Neural progenitor cell (in vitro differentiated cells): ENCODE measurements around the gene NOG. TPM values are rescaled to one million over a fixed set of nuclear protein-coding genes. Genes with fewer than 3 reads are reported as not detected.
A peak's percentile ranks its signal among the peaks of the same experiment; 100 is the strongest.

ENCODE experiments used
- DNase-seq: peaks from one replicate; pipeline ENCODE4 v3.0.0-alpha.2; 2016; ENCODE audit warnings: low spot score
- H2AFZ ChIP-seq: fragments of 200-600 bp; sonication (generic); replicated peaks from 2 replicates; pipeline ENCODE4 v1.6.1; 2016; ENCODE audit warnings: antibody characterized with exemption
- H3F3A ChIP-seq: fragments of 200-600 bp; sonication (generic); 2 replicates; pipeline ENCODE4 v1.6.1; 2016; ENCODE audit warnings: antibody characterized with exemption, low read depth
- H3K27ac ChIP-seq: fragments of 200-600 bp; sonication (generic); 2 replicates; pipeline ENCODE4 v1.5.1; 2016; ENCODE audit warnings: mild to moderate bottlenecking
- H3K27me3 ChIP-seq: fragments of 200-600 bp; sonication (generic); 2 replicates; pipeline ENCODE4 v1.6.1; 2016; ENCODE audit warnings: mild to moderate bottlenecking, moderate library complexity
- H3K36me3 ChIP-seq: fragments of 200-600 bp; sonication (generic); 2 replicates; pipeline ENCODE4 v1.5.1; 2016
- H3K4me1 ChIP-seq: fragments of 200-600 bp; sonication (generic); 2 replicates; pipeline ENCODE4 v1.6.1; 2016; ENCODE audit warnings: mixed run types
- H3K4me2 ChIP-seq: fragments of 200-600 bp; sonication (generic); 2 replicates; pipeline ENCODE4 v1.6.1; 2016
- H3K4me3 ChIP-seq: fragments of 200-600 bp; sonication (generic); 2 replicates; pipeline ENCODE4 v1.5.1; 2016
- H3K79me2 ChIP-seq: fragments of 200-600 bp; sonication (generic); 2 replicates; pipeline ENCODE4 v1.6.1; 2016; ENCODE audit warnings: low read depth
- H3K9ac ChIP-seq: fragments of 200-600 bp; sonication (generic); 2 replicates; pipeline ENCODE4 v1.6.1; 2016
- H3K9me3 ChIP-seq: fragments of 200-600 bp; sonication (generic); 2 replicates; pipeline ENCODE4 v1.5.1; 2016; ENCODE audit warnings: low read depth
- H4K20me1 ChIP-seq: fragments of 200-600 bp; sonication (generic); 2 replicates; pipeline ENCODE4 v1.6.1; 2016; ENCODE audit warnings: low read depth
- H3K27ac Mint-ChIP-seq: 3 replicates; pipeline ENCODE4 v1.8.0; 2021; ENCODE audit warnings: mixed read lengths
- H3K27me3 Mint-ChIP-seq: 2 replicates; pipeline ENCODE4 v1.8.0; 2022; ENCODE audit warnings: low read depth, mild to moderate bottlenecking, inconsistent platforms, moderate library complexity, mixed read lengths; ENCODE audit not compliant: insufficient read depth
- H3K36me3 Mint-ChIP-seq: 3 replicates; pipeline ENCODE4 v1.8.0; 2021; ENCODE audit warnings: mixed read lengths
- H3K4me1 Mint-ChIP-seq: 3 replicates; pipeline ENCODE4 v1.8.0; 2021; ENCODE audit warnings: mixed read lengths
- H3K4me3 Mint-ChIP-seq: 3 replicates; pipeline ENCODE4 v1.8.0; 2021; ENCODE audit warnings: mild to moderate bottlenecking, moderate library complexity, mixed read lengths
- H3K9me3 Mint-ChIP-seq: 3 replicates; pipeline ENCODE4 v1.8.0; 2020; ENCODE audit warnings: mixed read lengths
- EZH2 ChIP-seq: fragments of 200-600 bp; sonication (generic); IDR thresholded peaks from 2 replicates; pipeline ENCODE4 v1.6.1; 2017; ENCODE audit warnings: antibody characterized with exemption, mild to moderate bottlenecking, moderate library complexity
- EZH2phosphoT487 ChIP-seq: fragments of 200-600 bp; sonication (generic); IDR thresholded peaks from 2 replicates; pipeline ENCODE4 v1.6.1; 2017; ENCODE audit warnings: antibody characterized with exemption
- total RNA-seq: library from RNA; depleted of rRNA; stranded (reverse); fragments of >200 nt; gene quantifications from 2 replicates; pipeline ENCODE4 v1.2.3, GENCODE V29; 2015; ENCODE audit warnings: low replicate concordance
- TF ChIP-seq, protein P1 (sequence below): fragments of 200-600 bp; sonication (generic); IDR thresholded peaks from 2 replicates; pipeline ENCODE4 v1.5.1; 2017; ENCODE audit warnings: antibody characterized with exemption, mild to moderate bottlenecking

NOG gene
- total RNA-seq, 1 donor from 2014 or later: 0.34 TPM

DNA sequence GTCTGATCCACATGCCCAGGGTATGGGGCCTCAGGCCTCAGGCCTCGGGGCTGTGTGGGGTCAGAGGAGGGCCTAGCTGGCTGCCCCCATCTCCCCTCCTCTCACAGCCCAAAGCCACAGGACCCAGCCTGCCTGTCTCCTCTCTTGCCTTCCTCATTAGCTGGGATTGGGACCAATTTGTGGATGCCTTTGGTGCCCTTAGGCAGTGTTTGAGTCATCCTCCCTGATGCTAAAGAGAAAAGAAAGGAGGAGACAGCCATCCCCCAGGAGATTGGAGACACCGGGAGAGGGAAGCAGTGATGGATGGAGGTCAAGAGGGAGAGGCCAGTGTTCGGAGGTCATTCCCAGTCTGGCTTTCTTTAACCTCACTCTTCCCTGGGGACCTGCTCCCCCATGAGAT lies 23.3 kb upstream of the NOG start:
- no peak overlapping the region for H3K4me2 ChIP-seq
- no peaks in the 10 kb centered on the region for H3K79me2 ChIP-seq
- H3K9me3 ChIP-seq: no peaks in the 10 kb centered on the region
- no peak overlapping the region for H3K9ac ChIP-seq
- Mint-ChIP-seq H3K27me3 (peaks cover 2% of the 10 kb centered on the region), H3K27ac (no peak overlapping the region), H3K4me1 (peaks cover 5% of the 10 kb centered on the region), H3K36me3 (no peaks in the 10 kb centered on the region), H3K9me3 (no peaks in the 10 kb centered on the region), H3K4me3 (no peak overlapping the region)
- no peak for DNase-seq
- no peaks in the 10 kb centered on the region for H4K20me1 ChIP-seq
- no peak overlapping the region for H2AFZ ChIP-seq
- peaks cover 5% of the 10 kb centered on the region for H3K4me1 ChIP-seq
- no peaks in the 10 kb centered on the region for H3K27me3 ChIP-seq
- no peaks in the 10 kb centered on the region for H3F3A ChIP-seq
- H3K36me3 ChIP-seq: no peaks in the 10 kb centered on the region
- H3K27ac ChIP-seq: no peak overlapping the region
- no peak overlapping the region for H3K4me3 ChIP-seq
- TF ChIP-seq, protein P1, sequence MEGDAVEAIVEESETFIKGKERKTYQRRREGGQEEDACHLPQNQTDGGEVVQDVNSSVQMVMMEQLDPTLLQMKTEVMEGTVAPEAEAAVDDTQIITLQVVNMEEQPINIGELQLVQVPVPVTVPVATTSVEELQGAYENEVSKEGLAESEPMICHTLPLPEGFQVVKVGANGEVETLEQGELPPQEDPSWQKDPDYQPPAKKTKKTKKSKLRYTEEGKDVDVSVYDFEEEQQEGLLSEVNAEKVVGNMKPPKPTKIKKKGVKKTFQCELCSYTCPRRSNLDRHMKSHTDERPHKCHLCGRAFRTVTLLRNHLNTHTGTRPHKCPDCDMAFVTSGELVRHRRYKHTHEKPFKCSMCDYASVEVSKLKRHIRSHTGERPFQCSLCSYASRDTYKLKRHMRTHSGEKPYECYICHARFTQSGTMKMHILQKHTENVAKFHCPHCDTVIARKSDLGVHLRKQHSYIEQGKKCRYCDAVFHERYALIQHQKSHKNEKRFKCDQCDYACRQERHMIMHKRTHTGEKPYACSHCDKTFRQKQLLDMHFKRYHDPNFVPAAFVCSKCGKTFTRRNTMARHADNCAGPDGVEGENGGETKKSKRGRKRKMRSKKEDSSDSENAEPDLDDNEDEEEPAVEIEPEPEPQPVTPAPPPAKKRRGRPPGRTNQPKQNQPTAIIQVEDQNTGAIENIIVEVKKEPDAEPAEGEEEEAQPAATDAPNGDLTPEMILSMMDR: no peak
- TF ChIP-seq EZH2phosphoT487 (no peak), EZH2 (no peak)

DNA sequence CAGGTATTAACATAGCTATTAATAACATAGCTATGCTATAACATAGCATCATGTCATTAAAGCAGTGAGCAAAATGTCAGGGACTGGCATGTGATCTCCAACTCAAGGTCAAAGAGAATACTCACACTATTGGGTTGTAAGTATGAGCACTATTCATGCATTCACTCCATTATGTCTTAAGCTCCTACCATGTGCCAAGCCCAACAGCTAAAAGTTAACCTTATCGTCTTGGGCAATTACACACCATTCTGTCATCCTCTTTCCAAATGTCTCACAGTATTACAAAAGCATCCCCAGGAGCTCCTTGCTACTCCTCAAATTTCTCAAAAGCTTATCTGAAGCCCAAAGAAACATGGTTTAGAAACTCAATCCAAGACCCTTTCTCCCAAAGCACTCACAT lies 22.0 kb upstream of the NOG start:
- no peaks in the 10 kb centered on the region for H3K9me3 ChIP-seq
- no peaks in the 10 kb centered on the region for H3F3A ChIP-seq
- H2AFZ ChIP-seq: no peak overlapping the region
- no peaks in the 10 kb centered on the region for H3K27me3 ChIP-seq
- H3K27ac Mint-ChIP-seq: no peak overlapping the region
- peaks cover 5% of the 10 kb centered on the region for H3K4me1 Mint-ChIP-seq
- no peaks in the 10 kb centered on the region for H3K36me3 ChIP-seq
- no peak overlapping the region for H3K9ac ChIP-seq
- no peaks in the 10 kb centered on the region for H3K79me2 ChIP-seq
- no peak overlapping the region for H3K4me3 Mint-ChIP-seq
- no peaks in the 10 kb centered on the region for H3K9me3 Mint-ChIP-seq
- no peak overlapping the region for H3K4me2 ChIP-seq
- no peak overlapping the region for H3K4me3 ChIP-seq
- no peak for DNase-seq
- H3K27ac ChIP-seq: no peak overlapping the region
- H3K4me1 ChIP-seq: peaks cover 5% of the 10 kb centered on the region
- peaks cover 2% of the 10 kb centered on the region for H3K27me3 Mint-ChIP-seq
- H3K36me3 Mint-ChIP-seq: no peaks in the 10 kb centered on the region
- H4K20me1 ChIP-seq: no peaks in the 10 kb centered on the region
- TF ChIP-seq, protein P1: no peak
- TF ChIP-seq EZH2 (no peak), EZH2phosphoT487 (no peak)

- Mint-ChIP-seq H3K9me3 (peaks cover 3% of the 10 kb centered on the region), H3K27ac (no peak overlapping the region), H3K27me3 (no peaks in the 10 kb centered on the region), H3K36me3 (no peaks in the 10 kb centered on the region), H3K4me3 (no peak overlapping the region), H3K4me1 (peaks cover 10% of the 10 kb centered on the region)
- Histone ChIP-seq H3K4me1 (peaks cover 26% of the 10 kb centered on the region), H3K4me3 (peak overlapping the region; percentile 0), H3F3A (peaks cover 17% of the 10 kb centered on the region), H3K36me3 (no peaks in the 10 kb centered on the region), H3K9me3 (no peaks in the 10 kb centered on the region), H3K79me2 (no peaks in the 10 kb centered on the region), H3K27ac (peak overlapping the region; percentile 84), H3K4me2 (peak overlapping the region; percentile 66), H3K9ac (no peak overlapping the region), H4K20me1 (no peaks in the 10 kb centered on the region), H3K27me3 (no peaks in the 10 kb centered on the region), H2AFZ (peak overlapping the region; percentile 20)
- no peak for DNase-seq
- TF ChIP-seq EZH2phosphoT487: no peak
- TF ChIP-seq, protein P1: no peak
- TF ChIP-seq EZH2: no peak
Observed at GRCh38 chr17:56577190-56577842, 16.2 kb upstream of the NOG start.
